NCI-H2227 treated with DMSO at 0.1 percent for 48 hours (cell line): Measurements from ENCODE around the gene HOXD4.

Source experiments
- DNase-seq: peaks from one replicate; lab custom pipeline; 2025; lab: John Stamatoyannopoulos, UW

HOXD4 gene

GRCh38 chr2:176170602-176171305 lies 19.4 kb downstream of the HOXD4 start:
- no peak for DNase-seq

DNA sequence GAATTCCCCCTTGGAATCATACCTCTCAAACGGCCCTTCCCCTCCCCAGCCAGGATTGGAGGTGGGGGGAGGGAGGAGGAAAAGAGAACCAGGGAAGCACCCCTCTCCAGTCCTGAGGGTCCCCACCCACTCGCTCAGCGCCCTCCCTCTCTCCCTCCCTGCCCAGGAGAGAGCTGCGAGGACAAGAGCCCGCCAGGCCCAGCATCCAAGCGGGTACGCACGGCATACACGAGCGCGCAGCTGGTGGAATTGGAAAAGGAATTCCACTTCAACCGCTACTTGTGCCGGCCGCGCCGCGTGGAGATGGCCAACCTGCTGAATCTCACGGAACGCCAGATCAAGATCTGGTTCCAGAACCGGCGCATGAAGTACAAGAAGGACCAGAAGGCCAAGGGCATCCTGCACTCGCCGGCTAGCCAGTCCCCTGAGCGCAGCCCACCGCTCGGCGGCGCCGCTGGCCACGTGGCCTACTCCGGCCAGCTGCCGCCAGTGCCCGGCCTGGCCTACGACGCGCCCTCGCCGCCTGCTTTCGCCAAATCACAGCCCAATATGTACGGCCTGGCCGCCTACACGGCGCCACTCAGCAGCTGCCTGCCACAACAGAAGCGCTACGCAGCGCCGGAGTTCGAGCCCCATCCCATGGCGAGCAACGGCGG lies 20.1 kb downstream of the HOXD4 start:
- DNase-seq = no peak

DNA sequence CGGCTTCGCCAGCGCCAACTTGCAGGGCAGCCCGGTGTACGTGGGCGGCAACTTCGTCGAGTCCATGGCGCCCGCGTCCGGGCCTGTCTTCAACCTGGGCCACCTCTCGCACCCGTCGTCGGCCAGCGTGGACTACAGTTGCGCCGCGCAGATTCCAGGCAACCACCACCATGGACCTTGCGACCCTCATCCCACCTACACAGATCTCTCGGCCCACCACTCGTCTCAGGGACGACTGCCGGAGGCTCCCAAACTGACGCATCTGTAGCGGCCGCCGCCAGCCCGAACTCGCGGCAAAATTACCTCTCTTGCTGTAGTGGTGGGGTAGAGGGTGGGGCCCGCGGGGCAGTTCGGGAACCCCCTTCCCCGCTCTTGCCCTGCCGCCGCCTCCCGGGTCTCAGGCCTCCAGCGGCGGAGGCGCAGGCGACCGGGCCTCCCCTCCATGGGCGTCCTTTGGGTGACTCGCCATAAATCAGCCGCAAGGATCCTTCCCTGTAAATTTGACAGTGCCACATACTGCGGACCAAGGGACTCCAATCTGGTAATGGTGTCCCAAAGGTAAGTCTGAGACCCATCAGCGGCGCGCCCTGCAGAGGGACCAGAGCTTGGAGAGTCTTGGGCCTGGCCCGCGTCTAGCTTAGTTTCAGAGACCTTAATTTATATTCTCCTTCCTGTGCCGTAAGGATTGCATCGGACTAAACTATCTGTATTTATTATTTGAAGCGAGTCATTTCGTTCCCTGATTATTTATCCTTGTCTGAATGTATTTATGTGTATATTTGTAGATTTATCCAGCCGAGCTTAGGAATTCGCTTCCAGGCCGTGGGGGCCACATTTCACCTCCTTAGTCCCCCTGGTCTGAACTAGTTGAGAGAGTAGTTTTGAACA lies 20.9 kb downstream of the HOXD4 start:
- DNase-seq = no peak

- no peak for DNase-seq
Observed at GRCh38 chr2:176172895-176173566, 21.7 kb downstream of the HOXD4 start.

- no peak for DNase-seq
Observed at GRCh38 chr2:176173567-176174381, 22.4 kb downstream of the HOXD4 start.

- no peak for DNase-seq
Observed at GRCh38 chr2:176174382-176174823, 23.1 kb downstream of the HOXD4 start.

DNA sequence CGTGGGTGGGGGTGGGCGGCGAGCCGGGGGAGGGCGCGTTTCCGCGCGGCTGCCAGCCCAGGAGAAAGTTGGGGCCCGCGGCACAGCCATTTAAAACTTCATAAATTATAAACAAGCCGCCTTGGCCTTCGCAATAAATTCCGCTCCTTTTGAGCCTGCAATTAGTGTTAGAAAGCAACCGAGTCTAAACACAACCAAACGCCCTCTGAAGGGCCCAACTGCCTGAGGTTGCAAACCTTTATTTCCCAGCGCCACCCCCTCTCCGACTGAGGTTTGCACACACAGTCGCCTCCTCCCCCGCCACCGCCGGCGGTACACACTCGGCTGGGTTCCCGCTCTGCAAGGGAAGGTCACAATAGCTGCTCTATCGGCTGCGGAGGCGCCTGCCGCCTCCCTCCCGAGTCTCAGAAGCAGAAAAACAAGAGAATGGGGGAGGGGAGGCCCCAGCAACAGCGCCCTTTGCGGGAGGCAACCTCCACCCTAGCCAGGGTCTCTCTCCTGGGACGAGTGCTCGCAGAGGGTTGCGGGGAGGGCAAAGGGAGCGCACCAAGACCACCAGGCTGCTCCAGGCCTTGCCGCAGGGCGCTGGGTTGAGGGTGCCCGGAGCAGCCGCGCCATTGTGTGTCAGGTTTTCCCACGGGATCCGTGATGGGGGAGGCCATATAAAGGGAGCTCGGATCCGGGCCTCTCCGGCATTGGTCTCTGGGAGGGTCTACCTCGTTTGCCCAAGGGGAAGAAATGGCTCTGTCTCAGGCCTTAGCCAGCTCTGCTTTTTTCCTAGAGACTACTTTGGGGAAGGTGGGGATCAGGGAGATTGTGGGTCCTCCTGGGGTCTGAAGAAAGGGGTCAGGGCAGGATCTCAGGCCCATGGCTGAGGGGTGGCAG lies 23.7 kb downstream of the HOXD4 start:
- DNase-seq = no peak

DNA sequence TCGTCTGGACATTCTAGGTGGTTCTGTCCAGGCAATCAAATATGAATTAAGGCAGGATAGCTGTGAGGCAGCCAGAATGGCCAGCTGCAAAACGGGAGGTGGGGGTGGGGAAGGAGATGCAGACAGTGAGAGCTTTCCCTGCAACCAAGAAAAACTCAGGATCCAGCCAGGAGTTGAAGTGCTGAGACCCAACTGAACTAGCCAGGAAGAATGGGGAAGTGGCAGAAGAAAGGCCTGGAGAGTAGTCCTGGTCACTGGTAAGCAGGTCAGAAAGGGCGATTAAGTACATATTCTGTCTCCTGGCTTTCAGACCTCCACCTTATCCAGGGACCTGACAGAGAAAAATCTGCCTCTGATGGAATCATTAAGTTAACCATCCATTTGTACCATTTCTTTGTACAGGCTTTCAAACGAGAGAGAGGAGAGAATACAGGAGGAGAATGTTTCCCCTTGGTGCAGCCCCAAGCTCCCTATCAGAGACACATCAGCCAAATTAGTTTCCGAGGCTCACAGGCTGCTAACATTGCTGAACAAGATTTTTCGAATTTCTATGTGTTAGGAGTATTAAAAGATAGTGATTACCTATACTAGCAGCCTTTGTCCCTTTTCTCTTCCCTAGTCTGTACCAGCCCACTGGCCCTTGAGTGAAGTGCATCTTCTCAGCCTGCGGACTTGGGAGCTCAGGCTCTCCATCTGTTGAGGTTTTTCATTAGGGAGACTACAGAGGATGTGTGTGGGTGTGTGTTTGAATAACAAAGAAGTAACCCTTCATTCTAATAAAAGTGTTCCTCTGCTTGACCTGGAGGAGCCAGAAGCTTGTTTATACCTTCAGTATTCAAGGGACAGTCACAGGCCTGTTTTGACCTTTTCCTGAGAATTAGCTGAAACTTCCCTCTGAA lies 24.6 kb downstream of the HOXD4 start:
- no peak for DNase-seq

GRCh38 chr2:176177580-176178037 lies 26.3 kb downstream of the HOXD4 start:
- no peak for DNase-seq

DNA sequence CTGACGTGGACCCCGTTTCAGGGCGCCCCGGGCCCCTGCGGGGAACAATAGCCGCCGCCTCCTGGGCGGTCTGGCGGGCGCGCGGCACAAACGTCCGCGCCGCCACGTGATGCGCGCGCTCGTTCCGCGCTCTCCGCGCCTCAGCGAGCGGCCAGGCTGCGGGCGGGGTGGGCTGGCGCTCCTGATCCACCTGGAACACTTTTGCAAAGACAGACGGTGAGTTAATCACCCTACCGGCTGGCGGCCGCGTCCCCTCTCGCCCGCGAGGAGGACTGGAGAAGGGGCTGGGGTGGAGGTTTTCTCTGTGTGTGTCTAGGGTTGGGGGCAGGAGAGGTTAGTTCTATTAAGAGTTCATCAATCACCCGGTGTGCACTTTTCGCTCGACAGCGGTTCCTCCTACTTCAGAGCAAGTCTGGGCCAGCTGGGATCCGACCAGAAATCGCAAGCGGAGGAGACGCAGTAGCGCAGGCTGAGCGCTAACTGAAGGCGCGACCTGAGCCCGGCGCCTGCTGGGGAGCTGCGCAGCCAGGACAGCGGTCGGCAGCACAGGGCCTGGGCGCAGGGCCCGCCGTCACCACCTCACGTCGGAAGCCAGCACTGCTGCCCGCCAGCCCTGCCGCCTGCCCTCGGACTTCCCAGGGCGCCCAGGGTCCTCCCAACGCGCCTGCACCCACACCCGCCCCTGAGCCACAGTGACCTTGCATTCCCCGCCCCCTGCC lies 26.8 kb downstream of the HOXD4 start:
- peak; percentile 35 for DNase-seq

- no peak for DNase-seq
Observed at GRCh38 chr2:176178757-176179295, 27.5 kb downstream of the HOXD4 start.

GRCh38 chr2:176181551-176181950 lies 30.2 kb downstream of the HOXD4 start:
- no peak for DNase-seq

GRCh38 chr2:176182671-176183070 lies 31.3 kb downstream of the HOXD4 start:
- DNase-seq = no peak

- DNase-seq = no peak
Observed at GRCh38 chr2:176184749-176185148, 33.4 kb downstream of the HOXD4 start.

DNA sequence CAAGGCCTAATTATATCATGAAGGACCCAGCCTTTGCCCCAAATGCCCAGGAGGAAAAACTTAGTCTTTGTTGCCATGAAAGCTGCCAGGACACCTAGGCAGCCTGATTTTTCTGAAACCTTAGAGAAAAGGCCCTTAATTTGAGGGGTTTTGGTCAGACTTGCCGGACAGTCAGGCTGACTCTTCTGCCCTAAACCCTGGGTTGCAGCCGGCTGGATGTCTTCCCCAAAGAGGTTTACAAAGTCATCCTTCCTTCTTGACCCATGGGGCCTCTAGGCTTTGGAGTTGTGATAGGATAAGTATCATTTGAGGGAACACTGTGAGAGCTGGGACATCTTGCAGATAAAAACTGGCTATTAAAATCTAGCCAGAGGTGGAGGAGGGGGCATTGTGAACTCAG lies 34.7 kb downstream of the HOXD4 start:
- no peak for DNase-seq

DNA sequence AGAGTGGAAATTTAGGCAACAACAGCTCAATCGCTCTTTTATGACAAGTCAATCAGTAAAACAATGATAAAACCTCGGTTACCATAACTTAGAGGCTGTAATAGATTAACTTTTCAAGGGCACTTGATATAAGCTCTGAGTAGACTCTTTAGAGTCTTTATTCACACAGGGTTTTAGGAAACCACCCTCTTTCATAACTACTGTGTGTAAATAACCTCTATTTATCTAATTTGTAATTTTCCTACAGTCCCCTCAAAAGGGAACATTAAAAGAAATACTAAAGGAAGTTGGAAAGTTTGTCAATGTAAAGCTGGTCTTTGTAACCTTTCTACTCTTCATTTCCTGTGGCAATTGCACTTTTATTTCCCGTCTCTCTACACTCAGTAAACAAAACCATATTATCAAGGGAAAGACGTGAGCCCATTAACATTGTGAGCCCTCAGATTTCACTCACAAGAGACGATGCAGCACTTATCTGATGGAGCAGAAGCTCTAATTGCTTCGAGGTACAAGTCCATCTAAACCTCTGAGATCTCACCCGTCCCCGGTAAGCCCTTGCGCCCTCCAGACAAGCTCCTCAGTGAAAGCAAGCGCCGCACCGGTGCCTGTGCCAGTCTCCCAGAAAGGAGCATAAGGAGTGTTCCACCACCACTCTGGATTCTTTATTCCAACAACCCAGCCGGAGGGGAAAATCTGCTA lies 36.0 kb downstream of the HOXD4 start:
- DNase-seq = no peak
